ENCODE results near the gene JAK1.
"Not testable (repeated sequence)": the region's sequence is repeated elsewhere in the genome, so short reads cannot be mapped to it uniquely, and the experiment has no call there.

The JAK1 gene

GRCh38 chr1:64950284-64950809, 16.0 kb downstream of the JAK1 start:
- no peak for DNase-seq (ENCODE audit: low read depth in 1 of 2, low spot score in 1 of 2)

- DNase-seq (ENCODE audit: low read depth in 1 of 2, low spot score in 1 of 2): peak in 1 of 2 donors; percentile 17
These were observed 17.2 kb downstream of the JAK1 start for GRCh38 chr1:64948905-64949833.

DNA sequence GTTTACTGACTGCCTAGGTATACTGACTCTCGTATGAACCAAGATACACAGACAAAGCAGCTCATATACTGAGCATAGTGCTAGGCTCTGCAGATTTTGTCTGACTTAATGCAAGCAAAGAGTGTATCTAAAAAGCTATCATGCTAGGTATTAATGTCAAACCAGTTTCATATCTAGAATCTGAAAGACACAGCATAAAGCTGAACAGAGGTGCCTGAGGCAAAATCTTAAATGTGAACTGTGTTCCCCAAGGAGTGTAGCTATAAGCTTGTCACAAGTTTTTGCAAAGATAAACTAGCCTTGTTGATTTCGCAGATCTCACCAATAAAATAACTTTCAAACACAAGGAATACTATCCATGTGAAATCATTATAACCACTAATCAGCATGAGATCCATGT, 18.1 kb downstream of the JAK1 start:
- DNase-seq (ENCODE audit: low read depth in 1 of 2, low spot score in 1 of 2): no peak

DNA sequence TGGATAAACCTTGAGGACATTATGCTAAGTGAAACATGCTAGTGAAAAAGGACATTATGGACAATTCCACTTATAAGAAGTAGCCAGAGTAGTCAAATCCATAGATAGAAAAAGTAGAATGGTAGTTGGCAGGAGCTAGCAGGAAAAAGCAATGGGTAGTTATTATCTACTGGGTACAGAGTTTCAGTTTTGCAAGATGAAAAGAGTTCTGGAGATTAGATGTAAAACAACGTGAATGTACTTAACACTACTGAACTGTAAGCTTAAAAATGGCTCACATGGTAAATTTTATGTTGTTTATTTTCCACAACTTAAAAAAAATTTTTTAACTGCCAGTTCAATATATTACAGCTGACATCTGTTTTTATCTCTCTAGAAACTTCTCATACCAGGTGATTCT, 19.4 kb downstream of the JAK1 start:
- no peak for DNase-seq (ENCODE audit: low read depth in 1 of 2, low spot score in 1 of 2)

- no peak for DNase-seq (ENCODE audit: low read depth in 1 of 2, low spot score in 1 of 2)
These were observed 21.4 kb downstream of the JAK1 start for GRCh38 chr1:64944913-64945312.

DNA sequence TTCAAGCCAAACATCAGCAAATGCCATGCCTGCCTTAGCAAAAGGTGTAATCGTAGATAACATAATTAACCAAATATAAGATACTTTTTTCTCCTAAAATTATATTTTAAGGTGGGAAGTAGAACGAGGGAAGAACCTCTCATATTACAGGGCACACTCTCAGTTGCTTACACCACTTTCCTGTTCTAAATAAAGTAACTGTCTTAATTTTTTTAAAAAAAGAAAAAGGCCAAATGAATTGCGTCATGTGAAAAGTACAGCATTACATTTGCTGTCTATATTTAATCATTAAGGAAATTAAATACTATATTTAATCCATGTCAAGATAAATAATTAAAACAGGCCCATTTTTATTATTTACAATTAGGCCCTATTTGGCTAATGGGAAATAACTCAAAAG, 23.7 kb downstream of the JAK1 start:
- DNase-seq (ENCODE audit: low read depth in 1 of 2, low spot score in 1 of 2): no peak

- no peak for DNase-seq (ENCODE audit: low read depth in 1 of 2, low spot score in 1 of 2)
These were observed 24.2 kb downstream of the JAK1 start for GRCh38 chr1:64942118-64942517.

DNA sequence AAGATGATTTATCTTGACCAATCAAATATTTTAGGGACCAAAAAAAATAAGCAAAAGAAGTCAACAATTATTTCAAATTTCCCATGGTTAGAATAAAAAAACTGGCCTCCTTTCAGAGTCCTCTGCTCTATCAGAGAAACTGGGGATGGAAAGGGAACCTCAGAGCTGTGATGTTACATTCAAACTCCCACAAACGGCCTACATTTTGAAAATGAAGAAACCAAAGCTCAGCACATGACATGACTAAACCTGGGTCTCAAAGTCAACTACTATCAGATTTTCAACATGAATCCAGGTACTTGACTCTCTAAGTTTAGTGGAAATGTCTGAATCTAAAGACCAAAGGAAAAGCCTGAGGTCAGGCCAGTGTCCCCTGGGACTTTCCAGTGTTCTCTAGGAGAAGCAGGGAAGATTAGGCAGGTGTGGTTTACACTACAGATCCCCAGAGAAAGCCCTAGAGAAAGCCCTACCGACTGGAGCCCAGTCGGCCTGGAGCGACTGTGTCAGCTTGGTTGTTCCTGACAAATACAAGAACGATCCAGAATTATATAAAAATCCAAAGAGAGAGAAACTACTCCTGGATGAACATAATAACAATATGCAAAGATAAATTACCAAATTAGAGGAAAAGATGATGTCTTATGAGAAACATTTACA, 24.8 kb downstream of the JAK1 start:
- DNase-seq (ENCODE audit: low read depth in 1 of 2, low spot score in 1 of 2): no peak

GRCh38 chr1:64940025-64940424, 26.3 kb downstream of the JAK1 start:
- no peak for DNase-seq (ENCODE audit: low read depth in 1 of 2, low spot score in 1 of 2)

DNA sequence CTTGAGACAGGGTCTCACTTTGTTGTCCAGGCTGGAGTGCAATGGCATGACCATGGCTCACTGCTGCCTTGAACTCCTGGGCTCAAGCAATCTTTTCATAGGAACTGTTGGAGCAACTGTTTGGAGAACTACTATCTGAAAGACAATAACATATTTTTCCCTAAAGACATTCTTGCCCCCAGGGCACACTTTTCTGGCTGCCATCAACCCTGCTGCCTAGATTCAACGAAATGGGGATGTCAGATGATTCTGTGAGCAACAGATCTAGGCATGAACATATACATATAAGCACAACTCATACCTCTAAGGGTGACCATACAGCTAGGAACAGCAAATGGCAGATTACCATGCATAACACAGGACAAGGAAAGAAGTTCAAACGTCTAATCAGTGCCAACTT, 27.4 kb downstream of the JAK1 start:
- no peak for DNase-seq (ENCODE audit: low read depth in 1 of 2, low spot score in 1 of 2)

DNA sequence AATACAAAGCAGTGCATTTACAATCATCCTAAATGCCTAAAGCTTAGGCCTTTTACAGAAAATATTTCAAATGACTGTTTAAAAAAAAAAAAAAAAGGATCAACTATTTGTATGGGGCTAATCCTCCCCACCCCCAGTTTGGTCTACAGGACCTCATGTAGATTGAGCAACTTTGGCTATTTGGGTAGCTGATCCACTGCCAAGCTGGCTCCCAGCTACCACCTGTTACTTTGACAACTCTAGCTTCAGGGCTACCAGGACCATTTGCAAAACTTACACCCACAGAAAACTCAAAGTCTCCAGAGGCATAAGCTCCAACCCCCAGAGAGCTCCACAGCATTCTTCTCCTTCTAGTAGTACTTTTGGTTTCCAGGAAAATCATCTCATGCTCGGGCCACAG, 29.4 kb downstream of the JAK1 start:
- DNase-seq (ENCODE audit: low read depth in 1 of 2, low spot score in 1 of 2): no peak

DNA sequence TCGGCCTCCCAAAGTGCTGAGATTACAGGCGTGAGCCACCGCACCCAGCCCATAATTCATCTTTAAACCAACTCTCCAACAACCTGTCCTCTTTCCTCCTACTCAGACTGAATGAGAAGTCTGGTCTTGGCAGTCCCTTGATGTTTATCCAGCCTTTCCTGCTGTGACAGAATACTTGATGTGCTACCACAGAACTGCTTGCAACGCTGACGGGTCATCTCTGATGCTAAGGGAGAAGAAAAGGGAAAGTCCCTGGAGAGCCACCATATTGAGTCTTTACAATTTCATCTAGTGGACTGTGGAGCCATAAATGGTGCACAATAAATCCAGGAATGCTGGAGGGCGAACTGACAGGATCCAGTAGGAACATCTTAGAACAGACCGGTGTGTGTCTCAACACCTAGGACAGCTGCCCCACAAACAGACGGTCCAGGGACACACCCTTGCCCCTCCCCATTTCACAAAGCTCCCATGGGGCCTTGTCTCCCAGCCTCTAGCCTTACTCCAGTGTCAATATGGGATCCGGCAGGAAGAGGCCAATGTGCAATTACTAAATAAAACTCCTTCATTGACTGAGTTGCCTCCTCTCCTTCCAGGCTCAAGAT, 30.7 kb downstream of the JAK1 start:
- DNase-seq (ENCODE audit: low read depth in 1 of 2, low spot score in 1 of 2): no peak

DNA sequence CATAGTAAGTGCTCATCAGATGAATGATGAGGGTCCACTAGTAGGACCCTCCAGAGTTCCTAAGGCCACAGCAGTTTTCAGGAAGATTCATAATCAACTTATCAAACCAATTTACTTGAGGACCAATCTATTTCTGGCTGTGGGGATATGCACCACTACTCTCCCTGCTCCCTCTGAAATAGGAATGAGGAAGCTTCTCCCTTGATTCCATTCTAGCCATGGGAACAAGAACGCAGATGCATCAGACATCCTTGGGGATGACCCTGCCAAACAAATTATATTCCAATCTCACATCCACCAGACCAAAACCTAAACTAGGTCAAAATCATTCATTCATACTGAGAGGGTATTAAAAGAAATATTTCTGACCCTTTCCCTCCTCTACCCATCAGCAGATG, 31.5 kb downstream of the JAK1 start:
- no peak for DNase-seq (ENCODE audit: low read depth in 1 of 2, low spot score in 1 of 2)

DNA sequence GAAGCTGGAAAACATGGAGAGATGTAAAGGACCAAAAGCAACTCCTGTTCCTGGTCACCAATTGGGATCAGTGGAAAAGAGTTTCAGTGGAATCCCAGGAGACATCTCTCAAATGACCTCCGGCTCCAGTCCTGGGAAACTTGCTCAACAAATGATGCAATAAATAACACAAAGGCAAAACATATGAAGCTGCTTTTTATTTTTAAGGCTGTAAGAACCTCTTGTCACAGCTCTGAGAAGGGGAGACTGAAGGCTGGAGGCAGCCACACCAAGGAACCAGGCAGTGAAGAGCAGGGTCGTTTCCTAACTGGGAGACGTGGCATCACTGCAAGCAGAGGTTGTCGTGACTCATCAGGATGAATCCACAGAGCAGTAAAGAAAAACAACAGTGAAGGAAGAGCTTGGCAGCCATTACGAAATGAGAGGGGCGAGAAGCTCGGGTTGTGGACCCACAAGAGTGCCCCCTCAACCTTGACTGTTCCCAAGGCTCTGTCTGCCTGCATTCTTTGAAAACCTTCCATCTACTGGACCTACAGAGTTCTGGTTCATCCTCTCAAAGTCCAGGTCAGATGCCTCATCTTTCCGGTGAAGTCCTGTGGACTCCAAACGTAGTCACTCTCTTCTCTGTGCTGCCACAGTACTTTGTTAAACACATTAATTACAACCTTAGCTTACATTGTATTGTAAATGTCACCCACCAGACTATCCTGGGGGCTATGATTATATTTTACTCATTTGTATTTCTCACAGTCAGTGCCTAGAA, 32.1 kb downstream of the JAK1 start:
- DNase-seq (ENCODE audit: low read depth in 1 of 2, low spot score in 1 of 2): no peak

DNA sequence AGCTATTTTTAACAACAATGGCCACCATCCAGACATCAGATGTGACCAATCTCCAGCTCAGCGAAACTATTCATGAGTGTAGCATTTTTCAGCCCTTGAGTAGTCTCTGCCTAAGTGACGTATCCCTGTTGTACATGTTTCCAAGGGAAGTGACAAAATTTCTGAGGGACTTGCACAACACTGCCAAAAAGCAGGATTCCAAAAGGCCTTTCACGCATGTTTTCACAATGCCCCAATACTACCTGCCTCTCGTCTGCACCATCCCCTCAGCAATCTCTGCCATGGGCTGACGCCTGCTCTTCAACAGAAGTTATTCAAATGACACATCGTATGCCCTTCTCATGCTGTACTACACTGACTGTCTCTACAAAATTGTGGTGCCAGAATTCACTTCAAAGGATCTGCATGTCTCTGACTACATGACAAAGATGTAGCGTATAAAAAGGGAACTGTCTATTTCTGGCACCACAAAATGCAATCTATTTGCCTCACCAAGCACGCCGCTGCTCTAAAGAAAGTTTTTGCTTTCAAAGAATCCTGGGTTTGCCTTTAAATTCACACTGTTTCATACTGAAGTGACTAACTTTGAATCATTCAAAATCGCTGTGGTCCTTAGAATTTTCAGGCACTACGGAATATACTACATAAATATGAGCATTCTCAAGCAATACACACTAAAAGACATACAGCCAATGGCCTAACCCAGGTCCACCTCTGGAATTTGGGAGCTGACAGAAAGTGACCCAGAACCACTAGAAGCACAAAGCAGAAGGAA, 32.9 kb downstream of the JAK1 start:
- DNase-seq (ENCODE audit: low read depth in 1 of 2, low spot score in 1 of 2): no peak

DNA sequence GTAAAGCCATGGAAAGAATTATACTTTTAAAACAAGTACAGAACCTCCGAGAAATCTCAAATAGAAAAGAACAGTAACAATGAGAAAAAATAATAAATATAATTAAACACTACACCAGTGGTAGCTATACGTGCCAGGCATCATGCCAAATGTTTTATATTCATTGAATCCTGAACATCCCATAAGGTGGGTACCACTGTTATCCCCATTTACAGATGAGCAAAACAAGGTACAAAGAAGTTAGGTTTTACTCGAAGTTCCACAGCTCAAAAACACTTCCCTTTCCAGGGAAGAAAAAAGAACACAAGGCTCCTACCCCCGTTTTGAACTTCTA, 33.4 kb downstream of the JAK1 start:
- DNase-seq (ENCODE audit: low read depth in 1 of 2, low spot score in 1 of 2): no peak

DNA sequence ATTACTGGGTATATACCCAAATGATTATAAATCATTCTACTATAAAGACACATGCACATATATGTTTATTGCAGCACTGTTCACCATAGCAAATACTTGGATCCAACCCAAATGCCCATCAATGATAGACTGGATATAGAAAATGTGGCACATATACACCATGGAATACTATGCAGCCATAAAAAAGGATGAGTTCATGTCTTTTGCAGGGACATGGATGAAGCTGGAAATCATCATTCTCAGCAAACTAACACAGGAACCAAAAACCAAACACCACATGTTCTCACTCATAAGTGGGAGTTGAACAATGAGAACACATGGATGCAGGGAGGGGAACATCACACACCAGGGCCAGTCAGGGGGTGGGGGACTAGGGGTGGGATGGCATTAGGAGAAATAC, 35.7 kb downstream of the JAK1 start:
- DNase-seq (ENCODE audit: low read depth in 1 of 2, low spot score in 1 of 2): not testable (repeated sequence)

GRCh38 chr1:64929221-64929620, 37.1 kb downstream of the JAK1 start:
- DNase-seq (ENCODE audit: low read depth in 1 of 2, low spot score in 1 of 2): no peak

DNA sequence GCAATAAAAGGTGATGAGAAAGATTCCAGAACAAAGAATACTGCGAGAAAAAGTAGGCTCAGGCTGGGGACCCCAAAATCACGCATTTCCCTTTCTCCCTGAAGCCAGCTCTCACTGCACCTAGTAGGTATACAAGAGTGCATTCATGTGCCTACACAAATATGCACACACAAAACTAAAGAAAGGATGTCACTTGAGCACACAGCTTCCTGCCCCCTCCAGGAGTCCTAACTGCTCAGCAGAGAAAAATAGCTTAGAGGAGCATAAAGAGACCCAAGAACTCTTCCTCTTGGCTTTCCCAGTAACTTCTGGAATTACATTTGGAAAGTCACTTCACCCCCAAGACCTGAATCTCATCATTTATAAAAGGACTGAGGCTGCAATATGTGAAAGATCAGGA, 38.0 kb downstream of the JAK1 start:
- DNase-seq (ENCODE audit: low read depth in 1 of 2, low spot score in 1 of 2): no peak

DNA sequence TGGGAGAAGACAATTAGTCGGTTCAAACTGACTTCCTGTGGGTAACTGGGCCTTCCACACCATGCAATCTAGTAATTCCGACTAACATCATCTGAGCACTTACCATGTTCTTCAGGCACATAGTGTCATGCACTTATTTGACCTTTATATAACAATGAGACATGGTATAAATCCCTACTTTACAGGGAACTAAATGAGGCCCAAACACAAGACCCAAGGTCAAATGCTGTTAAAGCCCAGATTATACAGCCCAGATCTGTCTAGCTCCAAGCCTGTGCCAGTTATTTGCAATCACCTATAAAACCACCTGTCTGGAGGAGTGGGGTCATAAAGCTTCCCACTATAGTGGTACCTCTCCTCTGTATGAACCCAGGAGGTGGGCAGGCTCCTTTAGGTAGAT, 40.8 kb downstream of the JAK1 start:
- DNase-seq (ENCODE audit: low read depth in 1 of 2, low spot score in 1 of 2): no peak

DNA sequence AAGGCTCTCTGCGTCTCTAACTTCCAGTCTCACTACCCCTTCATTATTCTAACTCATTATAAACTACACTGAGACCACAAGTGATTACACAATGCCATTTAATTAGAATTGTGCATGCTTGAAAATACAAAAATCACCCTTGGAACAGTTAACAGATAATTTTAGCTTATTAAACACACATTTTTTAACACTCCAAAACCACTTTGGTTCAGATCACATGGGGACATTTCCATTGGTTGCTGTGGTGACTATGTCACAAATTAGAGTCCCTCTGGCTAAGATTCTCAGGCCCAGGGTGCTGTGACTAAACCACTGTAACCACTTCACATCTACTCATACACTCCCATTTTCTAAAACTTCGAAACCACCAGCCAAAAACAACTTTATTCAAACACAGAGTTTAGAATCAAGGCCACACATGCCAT, 43.0 kb downstream of the JAK1 start:
- peak in 1 of 2 donors; percentile 15 for DNase-seq (ENCODE audit: low read depth in 1 of 2, low spot score in 1 of 2)

Data from activated T-helper 1 cell treated with anti-CD3 and anti-CD28 coated beads, Interleukin-2, amount 50 U/mL, for 16 hours (primary cell).